ENCODE measurements around the gene KCNH6. TPM values are rescaled to one million over a fixed set of nuclear protein-coding genes. Genes with fewer than 3 reads are reported as not detected.

KCNH6 gene
- total RNA-seq, 4 donors from 2014 or later, result not detected

DNA sequence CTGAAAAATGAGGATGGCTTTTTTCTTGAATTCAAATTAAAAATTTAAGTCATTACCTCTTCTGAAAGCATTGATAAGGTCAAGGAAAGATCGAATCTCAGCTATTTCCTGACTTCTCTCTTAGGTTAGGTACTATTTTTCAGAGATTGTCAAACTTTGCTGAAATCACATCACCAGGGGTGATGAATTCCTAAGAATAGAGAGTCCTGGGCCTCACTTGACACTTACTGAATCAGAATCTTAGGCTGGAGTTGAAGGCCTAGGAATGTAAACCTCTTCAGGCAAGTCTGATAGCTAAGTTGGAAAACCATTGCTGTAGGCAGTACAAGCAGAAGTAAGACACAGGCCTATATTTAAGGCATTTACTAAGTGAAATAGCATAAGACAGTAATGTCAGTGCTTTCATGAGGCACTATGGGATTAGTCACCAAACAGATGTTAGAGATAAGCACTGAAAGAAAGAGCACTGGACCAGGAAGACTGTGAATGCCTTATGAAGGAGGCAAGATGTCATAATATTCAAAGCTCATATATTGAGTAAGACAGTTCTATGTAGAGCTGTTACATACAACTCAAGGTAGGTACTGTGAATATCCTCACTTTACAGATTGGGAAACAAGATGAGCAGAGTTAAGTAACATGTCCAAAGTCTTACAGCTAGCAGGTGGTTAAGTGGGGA, 48.6 kb downstream of the KCNH6 start:
- TF ChIP-seq POLR2A (IDR thresholded peaks at IDR 0.05) (no peak), EP300 (IDR thresholded peaks at IDR 0.05) (no peak)
- TF ChIP-seq, protein P1, sequence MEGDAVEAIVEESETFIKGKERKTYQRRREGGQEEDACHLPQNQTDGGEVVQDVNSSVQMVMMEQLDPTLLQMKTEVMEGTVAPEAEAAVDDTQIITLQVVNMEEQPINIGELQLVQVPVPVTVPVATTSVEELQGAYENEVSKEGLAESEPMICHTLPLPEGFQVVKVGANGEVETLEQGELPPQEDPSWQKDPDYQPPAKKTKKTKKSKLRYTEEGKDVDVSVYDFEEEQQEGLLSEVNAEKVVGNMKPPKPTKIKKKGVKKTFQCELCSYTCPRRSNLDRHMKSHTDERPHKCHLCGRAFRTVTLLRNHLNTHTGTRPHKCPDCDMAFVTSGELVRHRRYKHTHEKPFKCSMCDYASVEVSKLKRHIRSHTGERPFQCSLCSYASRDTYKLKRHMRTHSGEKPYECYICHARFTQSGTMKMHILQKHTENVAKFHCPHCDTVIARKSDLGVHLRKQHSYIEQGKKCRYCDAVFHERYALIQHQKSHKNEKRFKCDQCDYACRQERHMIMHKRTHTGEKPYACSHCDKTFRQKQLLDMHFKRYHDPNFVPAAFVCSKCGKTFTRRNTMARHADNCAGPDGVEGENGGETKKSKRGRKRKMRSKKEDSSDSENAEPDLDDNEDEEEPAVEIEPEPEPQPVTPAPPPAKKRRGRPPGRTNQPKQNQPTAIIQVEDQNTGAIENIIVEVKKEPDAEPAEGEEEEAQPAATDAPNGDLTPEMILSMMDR (IDR thresholded peaks at IDR 0.05), result no peak
- no peak for DNase-seq (ENCODE audit: low spot score in 2 of 2)
- no peaks in the 10 kb centered on the region for H3K36me3 ChIP-seq
- H3K27ac ChIP-seq, result no peak overlapping the region
- H3K4me1 ChIP-seq, result peaks cover 0 to 14% (median 0%) of the 10 kb centered on the region in 4 donors
- H3K27me3 ChIP-seq, result no peaks in the 10 kb centered on the region
- 92 to 94% methylated on average over 1 of the region's 1 CpG for WGBS, 2 donors
- H3K9me3 ChIP-seq, result no peaks in the 10 kb centered on the region
- H3K4me3 ChIP-seq, result no peak overlapping the region

DNA sequence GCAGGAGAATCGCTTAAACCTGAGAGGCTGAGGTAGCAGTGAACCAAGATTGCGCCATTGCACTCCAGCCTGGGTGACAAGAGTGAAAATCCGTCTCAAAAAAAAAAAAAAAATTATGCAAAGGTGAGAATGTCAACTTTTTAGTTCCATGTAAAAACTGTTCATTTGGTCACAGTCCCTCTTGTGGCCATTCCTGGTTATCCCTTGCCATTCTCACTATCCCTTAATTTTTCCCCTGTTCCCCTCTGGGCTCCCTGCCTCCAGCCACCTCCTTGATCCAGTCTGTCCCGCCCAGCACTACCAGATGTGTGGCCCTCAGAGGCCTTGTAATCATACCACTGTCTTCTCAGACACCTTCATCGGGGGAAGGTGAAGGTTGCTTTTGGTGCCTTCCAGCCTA, 50.5 kb downstream of the KCNH6 start:
- Histone ChIP-seq H3K4me1 (peaks cover 0 to 4% (median 0%) of the 10 kb centered on the region in 4 donors), H3K27ac (no peak overlapping the region), H3K36me3 (peaks cover 0 to 4% (median 0%) of the 10 kb centered on the region in 3 donors), H3K27me3 (no peaks in the 10 kb centered on the region), H3K9me3 (no peaks in the 10 kb centered on the region), H3K4me3 (no peak overlapping the region)
- 79% methylated on average over 5 of the region's 5 CpGs for whole genome bisulfite sequencing, 2 donors
- DNase-seq (ENCODE audit: low spot score in 2 of 2), result no peak
- TF ChIP-seq, protein P1 (IDR thresholded peaks at IDR 0.05), result peak in 2 of 5 experiments; percentile 9 to 16
- no peak for TF ChIP-seq EP300 (IDR thresholded peaks at IDR 0.05)

DNA sequence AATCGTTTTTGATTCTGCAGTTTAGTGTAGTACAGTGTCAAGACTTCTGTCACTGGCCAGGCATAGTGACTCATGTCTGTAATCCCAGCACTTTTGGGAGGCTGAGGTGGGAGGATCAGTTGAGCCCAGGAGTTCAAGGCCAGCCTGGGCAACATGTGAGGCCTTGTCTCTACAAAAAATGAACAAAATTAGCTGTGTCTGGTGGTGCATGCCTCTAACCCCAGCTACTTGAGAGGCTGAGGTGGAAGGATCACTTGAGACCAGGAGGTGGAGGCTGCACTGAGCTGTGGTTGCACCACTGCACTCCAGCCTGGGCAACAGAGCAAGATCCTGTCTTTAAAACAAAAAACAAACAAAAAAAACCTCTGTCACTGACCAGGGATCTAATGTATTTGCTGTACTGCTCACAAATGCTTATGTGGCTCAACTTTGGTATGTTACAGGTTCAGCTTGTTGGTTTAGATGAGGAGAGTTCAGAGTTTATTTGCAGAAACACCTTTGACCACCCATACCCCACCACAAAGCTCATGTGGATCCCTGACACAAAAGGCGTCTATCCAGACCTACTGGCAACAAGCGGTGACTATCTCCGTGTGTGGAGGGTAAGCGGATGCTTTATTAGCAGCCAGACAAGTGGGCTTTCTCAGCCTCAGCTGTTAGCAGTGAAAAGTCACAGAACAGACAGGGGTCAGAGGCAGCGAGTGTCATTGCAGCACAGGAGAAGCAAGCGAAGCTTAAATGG, 55.0 kb downstream of the KCNH6 start:
- DNase-seq (ENCODE audit: low spot score in 2 of 2), result no peak
- H3K9me3 ChIP-seq, result no peaks in the 10 kb centered on the region
- H3K27ac ChIP-seq, result no peak overlapping the region
- WGBS, 2 donors, result 75 to 76% methylated on average over 7 of the region's 7 CpGs
- no peaks in the 10 kb centered on the region for H3K27me3 ChIP-seq
- TF ChIP-seq, protein P1 (IDR thresholded peaks at IDR 0.05), result no peak
- no peak for TF ChIP-seq POLR2A (IDR thresholded peaks at IDR 0.05)
- TF ChIP-seq EP300 (IDR thresholded peaks at IDR 0.05), result no peak
- H3K4me3 ChIP-seq, result no peak overlapping the region
- H3K36me3 ChIP-seq, result peaks cover 0 to 46% (median 0%) of the 10 kb centered on the region in 3 donors
- H3K4me1 ChIP-seq, result no peaks in the 10 kb centered on the region

DNA sequence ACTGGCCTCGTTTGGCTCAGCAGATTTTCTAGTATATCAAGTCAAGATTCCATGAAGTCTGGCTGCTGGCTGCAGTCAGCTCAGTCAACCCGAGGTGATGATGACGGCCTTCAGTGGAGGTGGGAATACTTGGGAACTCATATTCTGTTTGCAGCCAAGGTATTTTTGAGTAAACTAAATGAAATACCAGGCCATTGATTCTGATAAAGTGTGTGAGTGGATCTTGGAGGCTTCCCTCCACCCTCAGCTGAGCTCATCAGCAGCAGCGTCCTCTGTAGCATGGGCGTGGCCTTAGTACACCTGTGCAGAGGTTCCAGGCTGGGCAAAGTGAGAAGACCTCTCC, 55.6 kb downstream of the KCNH6 start:
- no peak for DNase-seq (ENCODE audit: low spot score in 2 of 2)
- H3K27me3 ChIP-seq, result no peaks in the 10 kb centered on the region
- H3K27ac ChIP-seq, result no peak overlapping the region
- TF ChIP-seq, protein P1 (IDR thresholded peaks at IDR 0.05), result no peak
- TF ChIP-seq POLR2A (IDR thresholded peaks at IDR 0.05), result no peak
- TF ChIP-seq EP300 (IDR thresholded peaks at IDR 0.05), result no peak
- H3K4me3 ChIP-seq, result no peak overlapping the region
- no peaks in the 10 kb centered on the region for H3K9me3 ChIP-seq
- WGBS, 2 donors, result 76 to 79% methylated on average over 5 of the region's 5 CpGs
- peaks cover 0 to 52% (median 4%) of the 10 kb centered on the region in 3 donors for H3K36me3 ChIP-seq
- H3K4me1 ChIP-seq, result no peaks in the 10 kb centered on the region

DNA sequence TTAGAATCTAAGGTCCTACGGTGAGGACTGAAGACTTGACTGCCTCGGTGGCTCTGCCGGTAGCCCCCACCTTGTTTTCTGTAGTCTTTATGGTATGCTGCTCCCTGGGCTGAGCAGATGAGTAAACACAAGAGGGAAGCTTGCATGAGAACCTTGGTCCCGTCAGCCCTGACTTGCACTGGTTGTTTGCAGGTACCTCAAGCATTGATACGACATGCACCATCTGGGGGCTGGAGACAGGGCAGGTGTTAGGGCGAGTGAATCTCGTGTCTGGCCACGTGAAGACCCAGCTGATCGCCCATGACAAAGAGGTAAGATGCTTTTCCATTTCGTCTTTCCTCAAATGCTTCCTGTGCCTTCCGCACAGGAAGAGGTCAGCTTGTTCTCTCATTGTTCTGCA, 56.5 kb downstream of the KCNH6 start:
- H3K9me3 ChIP-seq, result no peaks in the 10 kb centered on the region
- TF ChIP-seq EP300 (IDR thresholded peaks at IDR 0.05), result no peak
- TF ChIP-seq, protein P1 (IDR thresholded peaks at IDR 0.05), result no peak
- H3K36me3 ChIP-seq, result peaks cover 0 to 60% (median 4%) of the 10 kb centered on the region in 3 donors
- H3K4me3 ChIP-seq, result no peak overlapping the region
- WGBS, 2 donors, result 75 to 79% methylated on average over 11 of the region's 11 CpGs
- H3K4me1 ChIP-seq, result no peaks in the 10 kb centered on the region
- H3K27ac ChIP-seq, result no peak overlapping the region
- H3K27me3 ChIP-seq, result no peaks in the 10 kb centered on the region
- no peak for DNase-seq (ENCODE audit: low spot score in 2 of 2)
